ENCODE results near the gene ZNF48. TPM values are rescaled to one million over a fixed set of nuclear protein-coding genes. Genes with fewer than 3 reads are reported as not detected.
A peak's percentile ranks its signal among the peaks of the same experiment; 100 is the strongest.
"Not testable (repeated sequence)": the region's sequence is repeated elsewhere in the genome, so short reads cannot be mapped to it uniquely, and the experiment has no call there.

Gene ZNF48
- total RNA-seq, 1 donor from 2014 or later: 32.0 TPM

GRCh38 chr16:30378236-30379157 lies 16.7 kb upstream of the ZNF48 start:
- DNase-seq: peak; percentile 100

GRCh38 chr16:30379158-30379783 lies 15.9 kb upstream of the ZNF48 start:
- DNase-seq: no peak

DNA sequence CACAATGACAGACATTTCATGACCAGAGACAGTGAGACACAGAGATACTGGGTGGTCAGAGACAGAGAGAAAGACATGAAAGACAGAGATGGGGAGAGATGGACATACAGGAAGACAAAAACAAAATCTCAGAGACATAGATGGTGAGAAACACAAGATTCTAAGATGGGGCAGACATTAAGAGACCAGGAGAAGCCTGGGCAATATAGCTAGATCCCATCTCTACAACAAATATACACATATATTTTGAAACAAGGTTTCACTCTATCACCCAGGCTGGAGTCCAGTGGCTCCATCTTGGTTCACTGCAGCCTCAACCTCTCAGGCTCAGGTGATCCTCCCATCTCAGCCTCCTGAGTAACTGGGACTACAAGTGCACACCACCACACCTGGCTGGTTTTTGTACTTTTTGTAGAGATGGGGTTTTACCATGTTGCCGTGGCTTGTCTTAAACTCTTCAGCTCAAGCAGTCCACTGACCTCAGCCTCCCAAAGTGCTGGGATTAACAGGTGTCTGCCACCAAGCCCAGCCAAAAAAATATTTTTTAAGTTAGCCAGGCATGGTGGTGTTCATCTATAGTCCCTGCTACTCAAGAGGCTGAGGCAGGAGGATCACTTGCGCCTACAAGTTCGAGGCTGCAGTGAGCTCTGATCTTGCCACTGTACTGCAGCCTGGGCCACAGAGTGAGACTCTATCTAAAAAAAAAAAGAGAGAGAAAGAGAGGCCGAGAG lies 15.0 kb upstream of the ZNF48 start:
- DNase-seq: no peak

DNA sequence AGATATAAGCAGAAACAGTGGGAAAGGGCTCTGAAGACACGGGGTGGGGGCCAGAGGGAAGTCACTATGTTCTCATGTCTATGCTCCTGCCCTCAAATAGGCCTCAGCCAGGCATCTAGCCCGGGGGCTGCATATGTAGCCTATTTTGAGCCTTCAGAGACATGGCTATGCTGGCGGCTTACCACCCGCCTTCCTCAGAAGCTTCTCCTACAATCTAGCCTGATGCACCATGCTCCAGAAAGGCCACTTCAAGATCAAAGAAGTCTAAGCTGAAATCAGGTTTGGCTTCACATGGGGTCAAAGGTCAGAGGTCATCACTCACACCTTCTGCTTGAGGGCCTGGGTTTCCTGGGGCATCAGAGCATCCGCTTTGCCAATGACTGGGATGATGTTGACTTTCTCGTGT lies 14.4 kb upstream of the ZNF48 start:
- DNase-seq: no peak

DNA sequence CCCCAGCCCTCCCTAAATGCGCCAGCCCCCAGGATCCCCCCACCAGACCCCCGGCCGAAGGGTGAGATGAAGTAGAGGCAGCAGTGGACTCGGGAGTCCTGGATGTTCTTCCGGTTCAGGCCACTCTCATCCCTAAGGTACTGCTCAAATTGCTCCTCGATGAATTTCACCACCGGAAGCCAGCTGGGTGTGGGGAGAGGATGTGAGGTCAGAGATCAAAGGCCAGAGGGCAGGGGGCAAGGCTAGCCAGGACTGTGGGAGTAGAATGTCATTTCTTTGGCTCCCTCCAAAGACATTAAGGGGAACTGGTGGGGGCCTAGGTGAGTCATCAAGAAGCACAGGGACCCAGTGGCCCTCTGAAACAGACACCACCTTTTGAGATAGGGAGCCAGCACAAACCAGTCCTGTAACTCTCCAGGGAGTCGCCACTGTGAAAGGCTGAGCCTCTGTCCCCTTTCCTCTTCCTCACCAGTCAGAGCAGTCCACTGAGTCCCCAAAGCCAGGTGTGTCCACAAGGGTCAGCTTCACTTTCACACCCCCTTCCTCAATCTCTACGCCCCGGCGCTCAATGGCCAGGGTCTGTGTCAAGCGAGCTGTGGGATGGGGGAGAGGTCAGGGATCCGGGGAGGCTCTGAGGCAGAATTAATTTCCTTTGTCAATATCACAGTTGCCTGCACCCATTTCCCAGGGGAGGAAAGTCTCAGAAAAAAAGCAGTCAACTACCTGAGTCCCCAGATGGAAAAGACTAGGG lies 13.8 kb upstream of the ZNF48 start:
- DNase-seq: no peak

DNA sequence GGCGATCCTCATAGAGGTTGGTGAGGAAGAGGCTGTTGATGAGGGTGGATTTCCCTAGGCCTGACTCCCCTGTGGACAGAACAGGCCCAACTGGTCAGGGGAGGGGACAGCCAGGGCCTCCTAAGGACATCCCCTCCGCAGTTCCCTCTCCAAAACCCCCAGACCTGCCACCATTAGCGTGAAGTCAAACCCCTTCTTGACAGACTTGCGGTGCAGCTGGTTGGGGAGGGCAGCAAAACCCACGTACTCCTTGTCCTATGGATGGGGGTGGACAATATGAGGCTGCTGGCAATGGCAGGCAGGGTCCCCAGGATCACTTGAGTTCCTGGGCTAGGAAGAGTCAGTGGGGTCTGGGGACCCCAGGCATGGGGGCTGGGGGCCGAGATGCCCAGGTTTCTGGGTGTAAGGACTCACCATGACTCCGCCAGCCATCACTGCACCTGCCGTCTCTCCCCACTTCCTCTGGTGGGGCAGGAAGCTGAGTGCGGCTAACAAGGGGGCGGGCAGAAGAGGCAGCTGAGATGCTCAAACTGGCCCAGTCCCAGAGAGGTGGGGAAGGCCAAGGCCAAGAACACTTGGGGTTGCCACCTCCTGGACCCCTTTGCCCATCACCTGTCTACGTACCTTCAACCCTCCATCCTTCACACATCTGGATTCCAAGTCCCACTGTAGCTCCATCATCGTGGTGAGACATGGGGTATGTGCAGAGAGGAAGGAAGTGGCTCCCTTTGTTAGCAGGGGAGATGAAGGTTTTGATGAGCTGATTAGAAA lies 12.9 kb upstream of the ZNF48 start, which contains the start of gene SEPTIN1:
Gene SEPTIN1, minus strand, starts transcription at position 451 of the 771 bp plus-strand sequence. Its CDS starts 19 bp downstream, at position 432.
- DNase-seq: no peak

DNA sequence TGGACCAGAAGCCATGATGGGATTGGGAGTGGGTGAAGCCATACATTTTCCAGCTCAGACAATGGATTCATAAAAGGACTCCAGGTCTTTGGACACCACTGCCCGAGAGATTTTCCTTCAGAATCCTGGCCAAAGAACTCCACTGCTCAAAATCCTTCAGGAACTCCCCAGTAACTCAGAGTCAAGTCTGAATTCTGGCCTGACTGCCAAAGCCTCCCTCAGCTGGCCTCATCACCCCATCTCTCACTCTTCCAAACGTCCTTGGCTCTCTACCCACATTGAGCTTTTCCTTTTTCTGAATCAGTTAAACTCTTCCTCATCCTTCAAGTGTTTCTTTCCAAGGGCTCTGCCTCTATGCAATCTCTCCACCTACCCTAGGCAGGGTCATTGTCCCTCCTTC lies 11.7 kb upstream of the ZNF48 start:
- no peak for DNase-seq

DNA sequence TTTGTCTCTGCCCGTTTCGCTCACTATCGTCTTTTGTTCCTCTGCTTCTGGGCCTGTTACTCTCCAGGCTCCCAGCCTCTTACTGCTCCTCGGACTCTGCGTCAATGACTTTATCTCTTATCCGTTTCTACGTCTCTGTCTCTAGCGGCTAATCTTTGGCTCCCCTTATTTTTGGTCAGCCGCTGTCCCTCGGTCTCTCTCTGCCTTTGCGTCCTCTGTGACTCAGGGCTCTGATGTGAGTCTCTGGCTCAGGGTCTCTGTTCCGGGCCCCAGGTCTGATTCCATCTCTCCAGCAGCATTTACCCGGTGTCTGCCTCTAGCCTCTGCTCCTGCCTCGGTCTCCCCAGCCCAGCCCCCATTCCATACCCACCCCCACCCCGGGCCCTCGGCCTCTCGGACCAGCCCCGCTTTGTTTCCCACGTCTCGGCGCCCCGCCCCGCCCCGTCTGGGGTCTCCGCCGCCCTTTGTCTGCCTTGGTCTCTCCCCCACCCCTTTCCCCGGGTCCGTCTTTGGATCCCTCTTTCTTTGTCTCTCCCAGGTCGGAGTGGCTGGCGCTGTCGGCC lies 547 bp upstream of the ZNF48 start:
- DNase-seq: no peak

- no peak for DNase-seq
Measured at GRCh38 chr16:30395992-30396585, 869 bp downstream of the ZNF48 start.

DNA sequence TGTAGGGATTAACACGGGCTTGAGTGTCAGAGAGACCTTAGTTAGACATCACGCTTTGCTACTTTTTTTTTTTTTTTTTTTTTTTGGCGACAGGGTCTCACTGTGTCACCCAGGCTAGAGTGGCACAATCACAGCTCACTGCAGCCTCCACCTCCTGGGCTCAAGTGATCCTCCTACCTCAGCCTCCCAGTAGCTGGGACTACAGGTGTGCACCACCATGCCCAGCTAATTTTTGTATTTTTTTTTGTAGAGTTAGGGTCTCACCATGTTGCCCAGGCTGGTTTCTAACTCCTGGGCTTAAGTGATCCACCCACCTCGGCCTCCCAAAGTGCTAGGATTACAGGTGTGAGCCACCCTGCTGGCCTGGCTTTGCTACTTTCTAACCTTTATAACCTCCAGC lies 1.4 kb downstream of the ZNF48 start:
- not testable (repeated sequence) for DNase-seq

GRCh38 chr16:30397056-30397455 lies 1.8 kb downstream of the ZNF48 start:
- no peak for DNase-seq

GRCh38 chr16:30397776-30398660 lies 2.8 kb downstream of the ZNF48 start:
- no peak for DNase-seq

GRCh38 chr16:30398661-30399434 lies 3.6 kb downstream of the ZNF48 start:
- no peak for DNase-seq

- no peak for DNase-seq
Measured at GRCh38 chr16:30399435-30400186, 4.4 kb downstream of the ZNF48 start.

GRCh38 chr16:30401768-30402425 lies 6.7 kb downstream of the ZNF48 start:
- no peak for DNase-seq

DNA sequence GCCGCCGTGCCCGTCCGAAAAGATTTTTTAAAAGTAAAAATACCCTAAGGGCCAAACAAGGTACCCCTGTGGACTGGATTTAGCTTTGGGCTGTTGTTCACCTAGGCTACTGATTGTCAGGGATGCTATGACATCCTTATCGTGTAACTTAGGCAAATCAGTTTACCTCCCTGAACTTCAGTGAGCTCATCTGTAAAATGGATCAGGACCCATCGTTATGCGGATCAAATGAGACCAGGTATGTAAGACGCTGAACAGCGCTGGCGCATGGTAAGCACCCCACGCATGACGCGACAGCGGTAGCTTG lies 11.5 kb downstream of the ZNF48 start:
- DNase-seq: no peak

DNA sequence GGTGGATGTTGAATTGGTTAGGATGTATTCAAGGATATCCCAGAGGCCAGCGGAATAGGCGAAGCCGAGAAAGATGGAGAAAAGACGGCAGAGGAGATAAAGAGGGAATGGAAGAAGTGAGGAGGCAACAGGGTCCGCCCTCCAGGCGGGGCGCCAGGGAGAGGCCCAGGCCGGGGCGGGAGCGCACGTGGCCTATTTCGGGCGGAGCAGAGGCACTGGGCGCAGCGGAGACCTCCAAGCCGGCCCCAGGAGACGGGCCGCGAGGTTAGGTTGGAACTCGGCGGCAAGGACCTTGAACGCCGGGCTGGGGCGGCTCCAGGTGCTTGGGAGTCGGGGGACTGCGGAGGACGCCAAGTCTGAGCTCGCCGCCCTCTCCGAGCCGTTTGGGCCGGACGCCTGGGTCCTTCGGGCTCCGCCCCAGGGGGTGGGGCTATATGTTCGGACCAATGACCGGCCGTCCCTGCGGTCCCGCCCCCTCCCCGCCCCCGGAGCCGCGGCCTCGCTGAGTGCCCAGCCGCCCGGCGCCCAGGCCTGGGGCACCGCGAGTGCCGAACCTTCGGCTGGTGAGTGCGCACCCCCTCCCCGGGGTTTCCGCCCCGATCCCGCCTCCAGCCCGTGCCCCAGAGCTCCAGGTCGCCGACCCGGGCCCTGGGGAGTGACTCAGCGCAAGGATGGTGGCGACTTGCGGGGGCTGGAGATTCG lies 12.0 kb downstream of the ZNF48 start, which contains the start of gene ZNF771:
Gene ZNF771, plus strand, starts transcription at position 505 of the 702 bp plus-strand sequence. CDS start 448 bp downstream, outside the sequence.
- DNase-seq: peak; percentile 92
